Measurements from ENCODE around the gene NKAIN4.
"Not testable (repeated sequence)": the region's sequence is repeated elsewhere in the genome, so short reads cannot be mapped to it uniquely, and the experiment has no call there.

NKAIN4 gene

DNA sequence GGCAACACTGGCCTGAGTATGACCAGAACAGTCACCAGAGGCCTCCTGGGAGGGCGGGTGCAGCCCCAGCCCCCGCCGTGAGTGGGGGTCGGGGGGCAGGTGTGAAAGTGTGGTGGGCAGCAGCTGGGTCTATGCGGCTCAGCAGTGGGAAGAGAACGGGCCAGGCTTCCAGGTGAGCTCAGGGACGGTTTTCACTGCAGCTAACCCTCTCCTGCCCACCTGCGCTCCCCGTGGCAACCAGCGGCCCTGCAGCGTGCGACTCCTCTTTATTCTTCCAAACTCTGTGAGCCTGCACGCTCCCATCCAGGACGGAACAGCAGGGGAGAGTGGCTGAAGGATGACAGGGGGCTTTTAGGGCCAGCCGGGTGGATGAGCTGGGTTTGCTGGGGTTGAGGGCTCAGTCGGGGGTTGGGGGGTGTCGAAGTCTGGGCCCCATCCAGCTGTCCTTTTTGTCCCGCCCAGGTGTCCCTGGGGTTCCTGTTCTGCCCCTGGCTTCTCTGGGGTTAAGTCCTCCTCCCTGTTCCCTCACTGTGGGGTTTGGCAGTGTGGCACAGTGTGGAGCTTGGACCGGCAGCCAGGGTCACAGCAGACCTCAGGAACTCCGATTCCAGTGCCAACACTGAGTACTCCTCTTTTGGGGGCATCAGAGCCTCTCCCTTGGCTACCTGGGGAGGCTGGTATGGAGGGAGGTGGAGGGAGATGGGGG is 19.4 kb downstream of the NKAIN4 start:
- DNase-seq: no peak

DNA sequence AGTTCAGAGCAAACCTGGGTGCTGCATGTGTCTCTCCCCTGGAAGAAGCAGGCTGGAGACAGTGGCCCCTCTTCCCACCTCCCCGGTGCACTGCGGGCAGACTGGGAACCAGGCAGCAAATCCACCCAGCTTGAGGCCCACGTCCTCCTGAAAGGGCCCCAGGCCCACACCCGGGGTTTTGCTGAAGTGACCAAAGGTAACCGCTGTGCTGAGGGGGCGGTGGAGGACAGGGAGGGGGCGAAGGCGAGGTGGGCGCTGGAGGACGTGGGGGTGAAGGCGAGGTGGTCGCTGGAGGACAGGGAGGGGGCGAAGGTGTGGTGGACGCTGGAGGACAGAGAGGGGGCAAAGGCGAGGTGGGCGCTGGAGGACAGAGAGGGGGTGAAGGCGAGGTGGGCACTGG is 20.3 kb downstream of the NKAIN4 start:
- no peak for DNase-seq

GRCh38 chr20:63233061-63233344 is 21.3 kb downstream of the NKAIN4 start:
- DNase-seq: no peak

- no peak for DNase-seq
These were observed 21.8 kb downstream of the NKAIN4 start for GRCh38 chr20:63232235-63233060.

GRCh38 chr20:63230800-63231268 is 23.4 kb downstream of the NKAIN4 start:
- no peak for DNase-seq

GRCh38 chr20:63228806-63229205 is 25.5 kb downstream of the NKAIN4 start:
- DNase-seq: no peak

- no peak for DNase-seq
These were observed 27.0 kb downstream of the NKAIN4 start for GRCh38 chr20:63227260-63227659.

DNA sequence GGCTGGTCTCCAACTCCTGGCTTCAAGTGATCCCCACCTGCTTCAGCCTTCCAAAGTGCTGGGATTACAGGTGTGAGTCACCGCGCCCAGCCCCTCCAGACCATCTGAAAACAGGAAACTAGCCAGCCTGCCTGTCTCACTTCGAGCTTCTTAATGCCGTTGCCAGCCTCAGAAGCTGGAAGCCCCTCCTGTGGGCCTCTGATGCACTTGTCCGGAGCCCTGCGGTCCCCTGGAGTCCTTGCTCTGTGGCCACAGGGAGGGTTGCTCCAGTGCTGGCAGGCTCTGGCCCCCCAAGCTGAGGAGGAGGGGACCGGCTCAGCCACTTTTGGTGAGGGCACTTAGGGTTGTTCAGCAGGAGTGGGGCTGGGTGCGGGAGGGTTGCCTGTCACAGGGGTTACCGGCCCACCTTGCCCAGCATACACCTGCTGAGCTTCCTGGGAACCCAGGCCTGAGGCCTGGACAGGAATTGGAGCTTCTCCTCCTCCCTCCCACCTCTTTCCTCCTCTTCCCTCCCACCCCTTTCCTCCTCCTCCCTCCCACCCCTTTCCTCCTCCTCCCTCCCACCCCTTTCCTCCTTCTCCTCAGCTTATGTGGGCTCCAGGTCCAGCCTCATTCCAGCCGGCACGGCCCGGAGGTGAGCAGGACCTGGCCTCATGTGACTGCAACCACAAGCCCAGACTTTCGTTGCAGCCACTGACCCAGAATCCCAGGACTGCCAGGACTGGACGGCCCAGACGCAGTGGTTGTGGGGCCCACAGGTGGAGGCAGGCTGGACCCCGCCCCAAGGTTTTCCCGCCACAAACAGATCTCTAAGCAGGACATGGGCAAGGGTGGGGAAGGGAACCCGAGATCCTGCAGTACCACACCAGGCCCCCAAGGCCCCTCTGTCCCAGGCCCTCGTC is 28.0 kb downstream of the NKAIN4 start:
- no peak for DNase-seq

- no peak for DNase-seq
These were observed 29.2 kb downstream of the NKAIN4 start for GRCh38 chr20:63225082-63225454.

GRCh38 chr20:63224412-63225081 is 29.7 kb downstream of the NKAIN4 start:
- no peak for DNase-seq

DNA sequence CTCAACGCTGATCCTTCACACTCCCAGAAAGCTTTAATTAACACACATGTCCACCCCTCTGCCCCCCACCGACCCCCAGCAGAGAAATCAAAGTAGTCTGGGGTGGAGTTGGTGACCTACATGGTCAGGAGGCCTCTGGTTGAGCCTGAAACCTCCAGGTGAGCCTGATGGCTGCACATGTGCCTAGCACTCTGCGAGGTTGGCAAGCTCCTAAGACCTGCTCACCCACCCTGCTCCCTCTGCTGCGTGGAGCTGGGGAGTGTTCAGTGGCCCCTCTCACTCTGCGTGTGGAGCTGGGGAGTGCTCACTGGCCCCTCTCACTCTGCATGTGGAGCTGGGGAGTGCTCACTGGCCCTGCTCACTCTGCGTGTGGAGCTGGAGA is 30.4 kb downstream of the NKAIN4 start:
- no peak for DNase-seq

DNA sequence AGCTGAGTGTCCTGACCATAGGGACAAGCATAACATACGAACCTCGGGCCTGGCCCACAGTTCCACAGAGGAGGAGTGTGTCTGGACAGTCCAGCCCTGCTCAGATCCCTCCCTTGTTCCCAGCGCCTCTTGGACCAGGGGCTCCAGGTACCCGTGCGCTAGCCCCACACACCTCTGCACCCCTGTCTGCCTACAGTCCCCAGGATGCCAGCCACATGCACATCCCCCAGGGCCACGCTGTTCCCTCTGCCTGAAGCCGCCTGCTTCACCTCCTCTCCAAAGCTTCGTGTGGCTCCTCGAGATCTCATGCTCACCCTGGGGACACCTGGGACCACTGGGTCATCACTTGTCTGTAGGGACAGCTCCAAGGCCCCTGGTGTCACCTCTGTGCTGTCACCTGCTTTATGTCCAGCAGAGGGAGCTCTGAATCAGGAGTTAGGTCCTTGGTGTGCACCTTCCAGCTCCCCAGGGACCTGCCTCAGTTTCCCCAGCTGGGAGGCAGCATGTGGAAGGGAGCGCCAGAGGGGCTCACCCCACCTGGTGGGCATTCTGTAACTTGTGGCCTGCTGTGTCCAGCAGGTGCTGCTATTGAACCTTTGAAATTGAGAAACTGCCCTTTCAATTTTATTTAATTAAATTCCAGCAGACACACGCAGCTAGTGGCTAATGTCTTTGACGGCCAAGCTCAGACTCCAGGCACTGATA is 31.0 kb downstream of the NKAIN4 start:
- DNase-seq: peak; percentile 48

GRCh38 chr20:63222541-63222940 is 31.7 kb downstream of the NKAIN4 start:
- DNase-seq: no peak

DNA sequence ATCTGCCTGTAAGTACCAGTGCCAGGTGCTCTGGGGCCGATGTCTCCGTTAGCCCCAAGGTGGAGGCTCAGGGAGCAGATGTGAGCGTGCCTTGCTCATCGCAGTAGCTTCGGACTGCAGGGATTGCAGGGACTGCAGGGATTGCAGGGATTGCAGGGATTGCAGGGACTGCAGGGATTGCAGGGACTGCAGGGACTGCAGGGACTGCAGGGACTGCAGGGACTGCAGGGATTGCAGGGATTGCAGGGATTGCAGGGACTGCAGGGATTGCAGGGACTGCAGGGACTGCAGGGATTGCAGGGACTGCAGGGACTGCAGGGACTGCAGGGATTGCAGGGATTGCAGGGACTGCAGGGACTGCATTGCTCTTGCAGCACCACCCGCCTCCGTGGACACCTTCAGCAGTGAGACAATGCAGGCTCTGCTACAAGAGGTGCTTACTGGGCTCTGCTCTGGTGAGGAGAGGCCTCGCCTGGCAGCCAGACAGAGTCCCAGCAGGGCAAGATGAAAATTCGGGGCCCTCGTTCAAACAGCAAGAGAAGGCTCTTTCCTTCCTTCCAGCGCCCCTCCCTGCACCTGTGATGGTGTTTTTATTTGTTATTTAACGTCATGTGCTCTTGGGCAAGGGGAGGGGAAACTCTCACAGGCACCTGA is 32.7 kb downstream of the NKAIN4 start:
- not testable (repeated sequence) for DNase-seq

- no peak for DNase-seq
These were observed 33.4 kb downstream of the NKAIN4 start for GRCh38 chr20:63220696-63221399.

DNA sequence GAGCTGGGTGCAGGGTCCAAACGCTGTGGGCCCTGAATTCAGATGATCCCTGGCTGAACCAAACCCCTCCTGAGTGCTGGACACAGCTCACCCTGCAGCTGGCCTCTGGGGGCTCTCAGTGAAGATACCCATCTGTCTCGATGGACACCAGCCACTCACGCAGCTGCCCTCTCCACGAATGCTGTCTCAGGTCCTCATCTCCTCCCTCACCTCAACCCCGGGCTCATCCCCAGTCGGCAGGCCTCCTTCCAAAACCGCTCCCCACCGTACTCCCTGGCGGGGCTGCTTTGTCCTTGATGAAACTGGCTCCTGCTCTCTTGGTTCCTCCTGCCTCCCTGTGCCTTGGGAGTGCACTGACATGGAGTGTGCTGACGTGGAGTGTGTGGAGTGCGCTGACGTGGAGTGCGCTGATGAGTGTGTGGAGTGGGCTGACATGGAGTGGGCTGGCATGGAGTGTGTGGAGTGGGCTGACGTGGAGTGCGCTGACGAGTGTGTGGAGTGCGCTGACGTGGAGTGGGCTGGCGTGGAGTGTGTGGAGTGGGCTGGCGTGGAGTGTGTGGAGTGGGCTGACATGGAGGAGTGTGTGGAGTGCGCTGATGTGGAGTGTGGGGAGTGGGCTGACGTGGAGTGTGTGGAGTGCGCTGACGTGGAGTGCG is 34.3 kb downstream of the NKAIN4 start:
- no peak for DNase-seq

DNA sequence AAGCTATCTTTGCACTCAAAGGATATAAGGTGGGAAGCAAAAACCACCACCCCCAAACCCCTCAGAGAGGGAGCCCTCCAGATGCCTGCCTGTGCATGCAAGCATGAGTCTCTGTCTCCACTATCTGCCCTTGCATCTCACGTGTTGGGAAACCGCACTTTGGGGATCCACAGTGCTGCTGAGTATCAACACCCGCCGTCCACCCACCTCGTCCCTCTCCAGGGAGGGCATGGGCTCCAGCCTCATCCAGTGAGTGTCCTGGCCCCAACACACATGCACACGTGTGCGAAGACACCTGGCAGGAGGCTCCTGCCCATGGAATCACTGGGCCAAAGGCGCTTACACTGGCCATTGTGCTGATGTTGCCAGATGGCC is 34.8 kb downstream of the NKAIN4 start:
- no peak for DNase-seq

- DNase-seq: no peak
These were observed 35.4 kb downstream of the NKAIN4 start for GRCh38 chr20:63218701-63219446.

- DNase-seq: no peak
These were observed 36.6 kb downstream of the NKAIN4 start for GRCh38 chr20:63217706-63218105.
